Right forelimb (tissue), 1 donor: ENCODE results near the gene STING1.
"Not testable (repeated sequence)": the region's sequence is repeated elsewhere in the genome, so short reads cannot be mapped to it uniquely, and the experiment has no call there.

Experiments used
- DNase-seq: peaks from one replicate; pipeline ENCODE4 v3.0.0-alpha.2; 2018

Gene STING1

DNA sequence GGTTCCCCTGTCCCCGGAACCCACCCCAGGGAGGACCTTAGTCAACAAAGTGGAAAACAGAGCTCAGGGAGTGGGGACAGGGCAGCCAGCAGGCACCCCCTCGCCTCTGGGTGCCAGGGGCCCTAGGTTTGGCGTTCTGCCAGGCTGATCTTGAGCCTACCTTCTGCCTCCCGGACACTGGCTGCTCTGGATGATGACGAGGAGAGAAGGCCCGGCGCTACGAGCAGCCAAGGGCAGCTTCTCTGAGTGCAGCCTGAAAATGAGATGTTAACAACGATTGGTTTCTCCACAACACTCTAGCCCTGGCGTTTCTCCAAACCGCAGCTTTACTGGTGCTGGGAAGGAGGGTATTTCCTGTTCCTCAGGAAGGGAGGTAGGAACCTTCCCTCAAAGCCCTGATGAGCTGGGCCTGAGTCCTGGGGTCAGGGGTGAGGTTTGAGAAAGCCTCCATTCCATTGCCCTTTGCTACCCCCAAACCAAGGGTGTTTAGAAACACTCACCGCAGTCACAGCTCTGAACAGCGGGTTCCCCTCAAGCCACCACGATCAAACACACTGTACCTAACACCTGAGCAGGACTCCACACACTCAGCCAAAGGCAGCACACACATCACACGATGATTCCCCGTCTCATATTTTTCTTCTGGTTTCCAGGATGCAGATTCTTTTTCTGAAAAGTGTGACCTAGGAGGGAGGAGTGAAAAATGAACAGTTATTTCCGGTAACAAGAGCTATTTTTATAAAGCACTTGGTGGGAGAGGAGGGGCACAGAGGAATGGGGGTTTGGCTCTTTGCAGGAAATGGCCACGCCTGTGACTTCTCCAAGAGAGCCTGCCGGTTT lies at the start of gene STING1:
STING1 (minus strand) TSS at position 709 of the 840 bp plus-strand sequence. CDS start 1,054 bp downstream, outside the sequence.
- peak; percentile 87 for DNase-seq

GRCh38 chr5:139531772-139532169 lies 49.2 kb upstream of the STING1 start:
- no peak for DNase-seq

DNA sequence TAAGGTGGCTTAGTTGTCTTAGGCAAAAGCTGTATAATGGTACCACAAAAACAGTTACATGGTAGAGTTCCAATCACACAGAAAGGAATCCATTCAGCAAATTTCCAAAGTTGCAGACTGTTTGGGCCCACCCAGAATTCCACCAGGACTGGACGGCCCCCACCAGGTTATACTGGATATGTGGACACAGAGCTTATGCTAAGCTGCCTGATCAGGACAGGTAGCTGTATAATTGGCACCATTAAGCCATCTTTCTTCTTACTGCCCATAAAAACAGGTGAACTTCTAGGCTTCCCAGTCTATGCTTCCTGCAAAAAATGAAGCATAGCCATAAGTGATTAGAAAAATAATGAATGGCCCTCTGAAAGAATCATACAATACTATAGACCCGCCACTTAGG lies 47.5 kb upstream of the STING1 start:
- DNase-seq, result not testable (repeated sequence)

DNA sequence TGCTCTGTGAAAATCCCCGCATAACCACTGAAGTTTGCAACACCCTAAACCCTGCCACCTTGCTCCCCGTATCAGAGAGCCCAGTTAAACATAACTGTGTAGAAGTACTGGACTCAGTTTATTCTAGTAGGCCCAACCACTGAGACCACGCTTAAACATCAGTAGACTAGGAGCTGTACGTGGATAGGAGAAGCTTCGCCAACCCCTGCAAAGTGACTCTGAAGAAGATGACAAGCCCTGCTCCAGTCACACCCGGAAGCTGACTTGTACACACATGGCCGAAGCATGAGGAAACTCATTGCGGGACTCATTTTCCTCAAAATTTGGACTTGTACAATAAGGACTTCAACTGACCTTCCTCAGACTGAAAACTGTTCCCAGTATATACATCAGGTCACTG lies 46.1 kb upstream of the STING1 start:
- not testable (repeated sequence) for DNase-seq

DNA sequence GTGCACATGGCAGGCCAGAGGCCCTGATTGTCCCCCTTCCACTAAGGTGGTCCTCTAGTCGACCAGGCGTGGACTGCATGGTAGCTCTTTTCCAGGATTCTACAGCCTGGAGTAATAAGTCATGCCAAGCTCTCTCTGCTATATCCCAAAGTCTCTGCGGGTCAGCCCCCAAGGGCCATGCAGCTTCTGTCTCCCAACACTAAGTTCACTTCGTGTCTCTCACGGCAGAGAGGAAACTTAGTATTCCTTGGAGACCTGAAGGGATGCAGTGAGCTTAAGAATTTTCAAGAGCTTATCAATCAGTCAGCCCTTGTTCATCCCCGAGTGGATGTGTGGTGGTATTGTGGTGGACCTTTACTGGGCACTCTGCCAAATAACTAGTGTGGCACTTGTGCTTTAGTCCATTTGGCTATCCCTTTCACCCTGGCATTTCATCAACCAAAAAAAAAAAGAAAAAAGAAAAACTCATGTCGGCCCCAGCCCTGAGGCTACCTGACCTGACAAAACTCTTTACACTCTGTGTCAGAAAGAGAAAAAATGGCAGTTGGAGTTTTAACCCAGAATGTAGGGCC lies 45.4 kb upstream of the STING1 start:
- not testable (repeated sequence) for DNase-seq

GRCh38 chr5:139527090-139527470 lies 44.5 kb upstream of the STING1 start:
- DNase-seq, result not testable (repeated sequence)

GRCh38 chr5:139526309-139527089 lies 43.9 kb upstream of the STING1 start:
- DNase-seq, result not testable (repeated sequence)

- DNase-seq, result not testable (repeated sequence)
These were observed 43.2 kb upstream of the STING1 start for GRCh38 chr5:139525586-139526308.

- no peak for DNase-seq
These were observed 42.5 kb upstream of the STING1 start for GRCh38 chr5:139524940-139525585.

DNA sequence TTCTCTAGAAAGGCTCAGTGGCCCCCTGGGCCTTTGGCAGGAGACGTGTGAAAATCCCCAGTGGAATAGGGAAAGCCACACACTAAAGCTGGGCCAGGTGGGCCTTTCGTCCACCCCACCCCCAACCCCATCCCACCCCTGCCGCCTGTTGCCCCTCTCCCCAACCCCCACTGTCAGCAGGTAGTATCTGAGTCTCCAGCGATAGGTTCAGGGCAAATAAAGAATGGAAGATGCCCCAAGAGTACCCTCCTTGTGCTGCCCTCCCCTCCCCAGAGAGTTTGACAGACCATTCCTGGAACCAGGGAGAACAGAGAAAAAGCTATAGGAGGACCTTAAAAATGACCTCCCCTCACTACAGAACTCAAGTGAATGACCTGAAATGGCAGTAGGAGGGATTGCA lies 41.9 kb upstream of the STING1 start:
- no peak for DNase-seq

- DNase-seq, result no peak
These were observed 41.3 kb upstream of the STING1 start for GRCh38 chr5:139523635-139524445.

- peak; percentile 98 for DNase-seq
These were observed 35.4 kb upstream of the STING1 start for GRCh38 chr5:139517683-139518564.

DNA sequence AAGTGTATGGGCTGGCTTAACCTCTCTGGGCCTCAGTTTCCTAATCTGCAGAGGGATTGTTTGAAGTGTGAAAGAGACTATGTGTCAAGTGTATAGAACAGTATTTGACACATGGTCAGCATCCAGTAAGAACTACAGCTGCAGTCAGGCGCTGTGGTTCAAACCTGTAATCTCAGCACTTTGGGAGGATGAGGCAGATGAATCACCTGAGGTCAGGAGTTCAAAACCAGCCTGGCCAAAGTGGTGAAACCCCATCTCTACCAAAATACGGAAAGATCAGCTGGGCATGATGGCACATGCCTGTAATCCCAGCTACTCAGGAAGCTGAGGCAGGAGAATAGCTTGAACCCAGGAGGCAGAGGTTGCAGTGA lies 31.9 kb upstream of the STING1 start:
- DNase-seq, result no peak

DNA sequence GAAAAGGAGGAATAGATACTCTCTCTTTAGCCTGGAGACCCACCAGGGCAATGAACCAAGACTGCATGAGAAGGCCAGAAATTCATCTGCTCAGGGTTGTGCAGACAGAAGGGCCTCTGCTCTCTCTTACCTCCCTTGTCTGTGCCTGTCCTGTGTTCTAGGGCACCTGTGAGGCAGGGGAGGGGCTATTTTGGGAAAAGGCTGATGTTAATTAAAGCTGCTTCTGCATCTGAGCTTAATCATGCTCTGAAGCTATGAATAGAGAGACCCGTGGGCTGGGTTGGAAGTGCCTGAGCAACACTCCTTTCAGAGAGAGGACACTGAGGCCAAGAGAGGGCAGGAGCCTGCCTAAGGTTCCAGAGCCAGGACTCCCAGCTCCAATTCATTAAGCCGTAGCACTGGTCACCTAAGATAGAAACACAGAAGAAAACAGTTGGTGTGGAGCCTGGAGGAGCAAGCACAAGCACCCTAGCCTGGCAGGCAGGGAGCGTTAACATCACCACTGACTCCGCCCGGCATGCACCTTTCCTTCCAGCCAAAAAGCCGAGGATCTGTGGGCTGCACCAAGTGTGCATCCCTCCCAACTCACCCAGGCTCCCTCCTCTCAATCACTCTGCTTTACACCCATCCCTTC lies 31.4 kb upstream of the STING1 start:
- no peak for DNase-seq

- DNase-seq, result peak; percentile 80
These were observed 30.9 kb upstream of the STING1 start for GRCh38 chr5:139513434-139513833.

GRCh38 chr5:139512786-139513390 lies 30.3 kb upstream of the STING1 start:
- DNase-seq, result no peak

DNA sequence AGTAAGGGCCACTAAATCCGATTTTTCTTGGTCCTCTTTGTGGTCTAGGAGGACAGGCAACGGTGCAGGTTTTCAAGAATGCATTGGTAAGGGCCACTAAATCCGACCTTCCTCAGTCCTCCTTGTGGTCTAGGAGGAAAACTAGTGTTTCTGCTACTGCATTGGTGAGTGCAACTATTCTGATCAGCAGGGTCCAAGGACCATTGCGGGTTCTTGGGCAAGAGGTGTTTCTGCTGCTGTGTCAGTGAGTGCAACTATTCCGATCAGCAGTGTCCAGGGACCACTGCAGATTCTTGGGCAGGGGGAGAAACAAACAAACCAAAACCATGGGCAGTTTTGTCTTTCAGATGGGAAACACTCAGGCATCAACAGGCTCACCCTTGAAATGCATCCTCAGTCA lies 22.2 kb upstream of the STING1 start:
- DNase-seq, result not testable (repeated sequence)

DNA sequence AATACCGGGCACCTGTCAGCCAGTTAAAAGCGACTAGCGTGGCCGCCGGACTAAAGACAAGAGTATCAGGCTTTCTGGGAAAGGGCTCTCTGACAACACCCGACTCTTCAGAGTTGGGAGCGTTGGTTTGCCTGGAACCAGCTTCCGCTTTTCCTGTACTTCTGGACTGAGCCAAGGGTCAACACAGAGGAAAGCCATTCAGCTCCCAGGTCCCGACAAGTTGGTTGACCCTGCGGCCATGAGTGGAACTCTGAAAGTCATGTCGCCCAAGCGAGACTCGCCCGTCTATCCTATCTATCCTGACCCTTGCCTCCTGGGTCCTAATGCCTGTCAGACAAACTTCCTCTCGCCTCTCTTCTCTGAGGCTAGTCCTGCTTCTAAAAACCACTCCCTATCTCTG lies 21.3 kb upstream of the STING1 start:
- DNase-seq, result not testable (repeated sequence)

GRCh38 chr5:139503036-139503817 lies 20.7 kb upstream of the STING1 start:
- not testable (repeated sequence) for DNase-seq
